HG02571 (cell line): ENCODE measurements around the gene ZDHHC22.
"Not testable (repeated sequence)": the region's sequence is repeated elsewhere in the genome, so short reads cannot be mapped to it uniquely, and the experiment has no call there.

Experiments
- ATAC-seq: cut with Tn5 transposase; IDR thresholded peaks from one replicate; pipeline ENCODE4 v1.9.1; 2021; ENCODE audit warnings: mild to moderate bottlenecking, moderate library complexity; ENCODE audit not compliant: unreplicated experiment

The ZDHHC22 gene

GRCh38 chr14:77141214-77142004, at the start of gene ZDHHC22:
Gene ZDHHC22, minus strand, starts transcription at chr14:77141791. Its CDS starts 2,053 bp downstream, at chr14:77139738.
- ATAC-seq: no peak

GRCh38 chr14:77190977-77191376, 49.4 kb upstream of the ZDHHC22 start:
- no peak for ATAC-seq

GRCh38 chr14:77189479-77189878, 47.9 kb upstream of the ZDHHC22 start:
- no peak for ATAC-seq

DNA sequence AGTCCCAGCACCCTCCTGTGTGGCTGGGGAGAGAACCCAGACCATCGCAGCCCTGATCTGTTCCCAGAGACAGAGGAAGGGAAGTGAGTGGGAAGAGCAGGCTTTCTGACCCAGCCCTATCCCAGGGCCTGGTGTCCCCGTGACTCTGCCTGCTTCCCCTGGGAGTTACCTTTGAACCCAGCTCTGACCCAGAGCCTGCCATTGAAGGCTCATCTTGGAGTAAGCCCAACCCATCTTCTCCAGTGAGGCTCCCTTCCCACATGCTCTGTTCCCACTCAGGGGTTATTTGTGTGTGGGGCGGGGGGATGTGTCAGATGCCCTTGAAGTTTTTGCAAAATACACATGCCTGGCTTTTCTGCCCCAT, 46.0 kb upstream of the ZDHHC22 start:
- no peak for ATAC-seq

GRCh38 chr14:77186911-77187648, 45.5 kb upstream of the ZDHHC22 start:
- no peak for ATAC-seq

DNA sequence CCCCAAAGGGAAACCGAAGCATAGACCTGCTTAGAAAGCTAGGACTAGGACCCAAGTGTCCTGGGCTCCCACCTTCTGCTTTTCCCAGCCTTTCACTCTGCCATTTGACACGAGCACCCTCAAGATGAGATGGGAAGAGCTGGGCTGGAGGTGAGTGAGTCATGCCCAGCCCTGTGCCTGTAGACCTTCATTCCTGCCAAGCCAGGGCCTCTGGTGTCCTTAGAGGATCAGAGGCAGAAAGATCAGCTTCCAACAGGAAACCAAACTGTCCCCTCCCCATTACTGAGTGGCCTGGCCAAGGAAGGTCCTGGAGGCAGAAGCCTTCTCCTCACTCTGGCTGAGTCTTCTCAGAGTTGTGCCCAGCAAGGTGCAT, 43.5 kb upstream of the ZDHHC22 start:
- ATAC-seq: no peak

GRCh38 chr14:77184396-77185092, 43.0 kb upstream of the ZDHHC22 start:
- no peak for ATAC-seq

DNA sequence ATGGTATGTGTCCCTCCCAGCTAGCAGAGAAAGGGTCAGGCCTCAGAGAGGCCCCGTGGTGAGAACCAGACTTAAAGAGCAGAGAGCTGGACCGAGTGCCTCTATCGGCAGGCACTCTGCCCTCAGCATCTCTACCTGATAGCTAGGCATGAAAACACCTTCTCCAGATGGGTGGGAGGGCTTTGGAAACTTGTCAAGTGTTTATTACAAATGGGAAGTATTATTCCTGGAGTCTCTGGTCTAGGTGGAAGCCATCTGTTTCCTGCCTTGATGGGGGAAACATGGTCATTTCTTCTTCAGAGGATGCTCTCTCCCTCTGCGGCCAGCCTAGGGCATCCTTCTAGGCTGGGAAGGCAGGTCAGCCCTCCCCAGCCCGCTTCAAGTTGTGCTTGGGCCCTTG, 42.3 kb upstream of the ZDHHC22 start:
- ATAC-seq: no peak

DNA sequence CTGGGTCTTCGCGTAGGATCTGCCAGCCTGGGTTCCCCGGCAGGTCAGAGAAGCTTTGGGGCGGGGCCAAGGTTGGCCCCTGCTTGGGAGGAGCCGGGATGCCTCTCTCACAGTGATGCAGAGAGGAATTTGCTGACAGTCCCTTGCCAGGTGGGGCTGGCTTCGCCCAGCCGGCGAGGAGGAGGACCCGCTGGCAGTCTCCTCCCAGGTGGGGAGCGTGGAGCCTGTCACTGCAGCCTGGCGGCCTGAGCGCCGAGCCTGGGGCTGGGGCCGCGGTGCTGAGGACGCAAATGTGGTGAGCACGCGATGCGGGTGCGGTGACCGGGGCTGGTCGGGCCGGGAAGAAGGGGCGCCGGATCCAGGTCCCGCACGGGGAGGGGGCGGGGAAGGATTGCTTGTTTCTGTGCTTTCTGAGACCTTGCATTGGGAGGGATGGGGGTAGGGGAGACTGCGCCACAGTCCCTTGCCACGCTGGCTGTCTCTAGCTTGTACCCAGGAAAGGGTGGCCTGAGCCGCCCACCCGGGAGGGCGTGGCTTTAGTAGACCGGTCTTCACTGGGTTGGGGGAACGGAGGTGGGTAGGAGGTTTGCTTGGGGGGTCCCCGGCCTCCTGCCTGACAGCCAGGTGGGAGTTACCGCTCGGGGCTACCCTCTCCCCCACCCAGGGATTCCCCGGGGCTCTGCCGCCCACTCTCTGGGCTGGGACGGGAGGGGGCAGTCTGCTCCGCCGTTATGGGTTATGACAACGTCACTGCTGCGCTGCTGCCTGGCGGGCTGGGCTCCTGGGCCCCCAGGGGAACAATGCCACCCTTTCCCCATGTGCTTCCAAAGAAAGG, 40.2 kb upstream of the ZDHHC22 start, which contains the start of gene TMEM63C:
TMEM63C (plus strand) TSS at position 196 of the 835 bp plus-strand sequence. CDS start 37,016 bp downstream, outside the sequence.
- ATAC-seq: no peak

GRCh38 chr14:77180726-77181602, 39.4 kb upstream of the ZDHHC22 start:
- no peak for ATAC-seq

DNA sequence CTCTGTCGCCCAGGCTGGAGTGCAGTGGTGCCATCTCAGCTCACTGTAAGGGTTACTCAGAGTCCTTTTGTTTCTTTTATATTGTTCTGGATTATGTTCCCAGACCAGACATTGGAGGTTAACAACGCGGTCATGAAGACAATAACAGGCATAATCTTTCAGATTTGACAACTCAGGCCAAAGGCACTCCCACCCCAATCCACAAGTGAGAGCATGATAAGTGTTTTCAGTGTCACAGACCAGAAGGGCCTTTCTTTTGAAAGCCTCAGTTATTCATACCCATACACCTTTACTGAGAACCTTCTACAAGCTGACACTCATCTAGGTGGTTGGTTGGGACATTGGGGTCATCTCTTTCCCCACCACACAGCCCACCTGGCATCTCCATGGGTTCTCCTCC, 37.1 kb upstream of the ZDHHC22 start:
- ATAC-seq: no peak

GRCh38 chr14:77177702-77178101, 36.1 kb upstream of the ZDHHC22 start:
- ATAC-seq: no peak

DNA sequence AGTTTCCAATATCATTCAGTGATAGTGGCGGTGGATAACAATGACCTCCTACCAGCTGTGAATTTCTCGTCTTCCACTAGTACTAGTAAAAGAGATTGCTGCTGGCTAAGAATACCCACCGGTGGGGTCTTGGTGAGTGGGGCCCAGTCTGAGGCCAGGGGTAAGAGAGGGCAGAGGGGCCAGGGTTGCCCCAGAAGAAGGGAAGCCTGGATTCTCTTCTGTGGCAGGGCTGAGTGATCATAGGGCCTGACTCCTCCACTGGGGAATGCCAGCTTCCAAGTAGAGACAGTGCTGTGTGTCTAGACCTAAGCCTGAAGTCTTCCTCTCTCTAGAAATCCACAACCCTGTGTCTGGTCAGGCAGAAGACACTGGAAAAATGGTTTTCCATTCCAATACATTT, 34.3 kb upstream of the ZDHHC22 start:
- ATAC-seq: no peak

DNA sequence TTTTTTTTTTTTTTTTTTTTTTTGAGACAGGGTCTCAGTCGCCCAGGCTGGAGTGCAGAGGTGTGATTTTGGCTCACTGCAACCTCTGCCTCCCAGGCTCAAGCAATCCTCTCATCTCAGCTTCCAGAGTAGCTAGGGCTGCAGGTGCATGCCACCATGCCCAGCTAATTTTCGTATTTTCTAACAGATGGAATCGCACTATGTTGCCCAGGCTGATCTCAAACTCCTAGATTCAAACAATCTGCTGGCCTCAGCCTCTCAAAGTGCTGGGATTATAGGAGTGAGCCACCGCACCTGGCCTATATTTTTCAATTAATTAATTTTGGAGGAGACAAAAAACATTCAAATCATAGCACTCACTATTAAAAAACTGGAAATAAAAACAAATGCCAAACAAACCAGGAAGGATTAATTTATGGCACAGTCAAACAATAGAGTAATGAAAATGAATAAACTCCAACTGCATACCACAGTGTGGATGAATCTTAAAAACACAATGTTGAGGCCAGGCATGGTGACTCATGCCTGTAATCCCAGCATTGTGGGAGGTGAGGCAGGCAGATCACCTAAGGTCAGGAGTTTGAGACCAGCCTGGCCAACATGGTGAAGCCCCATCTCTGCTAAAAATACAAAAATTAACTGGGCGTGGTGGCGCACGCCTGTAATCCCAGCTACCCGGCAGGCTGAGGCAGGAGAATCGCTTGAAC, 32.5 kb upstream of the ZDHHC22 start:
- not testable (repeated sequence) for ATAC-seq

DNA sequence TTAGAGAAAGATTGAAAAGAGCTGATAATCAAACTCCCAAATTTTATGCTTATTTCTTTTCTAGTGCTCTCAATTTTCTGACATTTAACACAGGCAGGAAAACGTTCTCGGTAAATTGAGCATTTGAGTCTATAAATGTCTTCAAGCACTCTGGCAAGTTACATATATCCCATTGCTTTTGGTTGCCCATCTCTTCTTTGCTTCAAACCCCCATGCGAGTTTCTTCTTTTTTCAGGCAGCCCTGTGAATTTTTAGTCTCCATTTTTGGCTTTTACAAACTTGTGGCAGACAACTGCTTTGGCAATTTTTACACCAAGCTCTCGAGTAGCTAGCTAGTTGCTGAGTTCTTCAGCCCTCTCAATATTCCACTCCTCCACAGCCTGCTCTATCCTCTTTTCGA, 31.3 kb upstream of the ZDHHC22 start:
- ATAC-seq: no peak

GRCh38 chr14:77170045-77170444, 28.5 kb upstream of the ZDHHC22 start:
- no peak for ATAC-seq

- ATAC-seq: no peak
Measured at GRCh38 chr14:77161011-77161410, 19.4 kb upstream of the ZDHHC22 start.

DNA sequence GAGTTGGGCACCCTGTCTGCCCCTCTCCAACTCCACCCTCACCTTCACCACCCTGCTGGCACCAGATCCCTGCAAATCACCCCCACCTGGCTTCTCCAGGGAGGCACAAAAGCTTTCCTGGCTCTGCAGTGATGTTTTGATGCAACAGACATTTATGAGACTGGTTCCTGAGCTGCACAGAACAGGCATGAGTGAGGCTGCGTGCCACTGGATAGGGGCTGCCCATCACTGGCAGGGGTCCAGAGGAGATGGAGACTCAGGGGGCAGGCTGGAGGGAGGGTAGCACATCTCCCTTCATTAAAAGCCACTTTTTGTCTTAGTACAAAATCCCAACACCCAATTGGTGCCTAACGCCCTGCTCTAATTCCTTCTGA, 17.3 kb upstream of the ZDHHC22 start:
- no peak for ATAC-seq

DNA sequence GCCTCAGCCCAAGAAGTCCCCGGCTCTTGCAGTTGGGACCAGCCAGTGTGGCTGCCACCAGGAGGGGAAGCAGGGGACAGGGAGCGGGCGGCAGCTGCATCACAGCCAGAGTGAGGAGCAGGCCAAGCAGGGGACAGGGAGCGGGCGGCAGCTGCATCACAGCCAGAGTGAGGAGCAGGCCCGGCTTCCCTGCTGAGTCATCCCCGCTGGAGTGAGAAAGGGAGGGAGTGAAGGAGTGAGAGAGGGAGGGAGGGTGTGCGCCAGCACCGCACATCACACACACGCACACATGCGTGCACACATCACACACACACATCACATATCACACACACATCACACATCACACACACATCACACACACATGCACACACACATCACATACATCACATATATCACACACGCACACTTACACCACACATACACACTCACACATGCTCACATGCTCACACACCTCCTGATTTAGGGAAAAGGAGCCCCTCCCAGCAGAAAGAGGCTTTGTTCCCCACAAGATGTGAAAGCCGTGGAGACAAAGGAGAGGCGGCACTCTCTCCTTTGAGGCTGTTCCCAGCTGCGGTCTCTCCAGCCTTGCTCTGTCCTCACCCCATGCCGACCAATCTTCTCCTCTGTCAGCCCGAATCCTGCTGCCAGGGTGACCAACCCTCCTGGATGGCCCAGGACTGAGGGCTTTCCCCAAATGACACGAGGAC, 16.7 kb upstream of the ZDHHC22 start:
- ATAC-seq: no peak
